Activated naive CD8-positive, alpha-beta T cell treated with anti-CD3 and anti-CD28 coated beads, Interleukin-2, amount 50 U/mL, for 24 hours (primary cell): ENCODE measurements around the gene VCP.

Source experiments
- ATAC-seq: fragments of 150-1000 bp; cut with Tn5 transposase; one replicate; pipeline ENCODE4 v1.10.0; 2021
- DNase-seq: peaks from one replicate; pipeline ENCODE4 v3.0.0; 2021
- H3K27ac Mint-ChIP-seq: one replicate; pipeline ENCODE4 v1.8.0; 2021; ENCODE audit warnings: mild to moderate bottlenecking, mixed read lengths
- H3K27me3 Mint-ChIP-seq: one replicate; pipeline ENCODE4 v1.8.0; 2021; ENCODE audit warnings: mixed read lengths
- H3K36me3 Mint-ChIP-seq: one replicate; pipeline ENCODE4 v1.8.0; 2021; ENCODE audit warnings: low read depth, mixed read lengths
- H3K4me1 Mint-ChIP-seq: one replicate; pipeline ENCODE4 v1.8.0; 2021; ENCODE audit warnings: mixed read lengths
- H3K4me3 Mint-ChIP-seq: one replicate; pipeline ENCODE4 v1.8.0; 2021; ENCODE audit warnings: mild to moderate bottlenecking, moderate library complexity, mixed read lengths
- H3K9me3 Mint-ChIP-seq: one replicate; pipeline ENCODE4 v1.8.0; 2021; ENCODE audit warnings: mixed read lengths

The VCP gene

GRCh38 chr9:35079426-35080341 is 7.3 kb upstream of the VCP start, which contains the start of gene FANCG:
FANCG (minus strand) TSS chr9:35079942; CDS start chr9:35079524, 418 bp downstream.
- H3K27ac Mint-ChIP-seq: peak within 1 kb of the TSS; percentile 92
- H3K4me3 Mint-ChIP-seq: peak within 1 kb of the TSS; percentile 83
- H3K9me3 Mint-ChIP-seq: no peaks in the 10 kb centered on the region
- no peaks in the 10 kb centered on the region for H3K27me3 Mint-ChIP-seq
- peaks cover 27% of the 10 kb centered on the region for H3K4me1 Mint-ChIP-seq
- ATAC-seq: peak; percentile 92
- peak; percentile 85 for DNase-seq
- peaks cover 21% of the 10 kb centered on the region for H3K36me3 Mint-ChIP-seq

DNA sequence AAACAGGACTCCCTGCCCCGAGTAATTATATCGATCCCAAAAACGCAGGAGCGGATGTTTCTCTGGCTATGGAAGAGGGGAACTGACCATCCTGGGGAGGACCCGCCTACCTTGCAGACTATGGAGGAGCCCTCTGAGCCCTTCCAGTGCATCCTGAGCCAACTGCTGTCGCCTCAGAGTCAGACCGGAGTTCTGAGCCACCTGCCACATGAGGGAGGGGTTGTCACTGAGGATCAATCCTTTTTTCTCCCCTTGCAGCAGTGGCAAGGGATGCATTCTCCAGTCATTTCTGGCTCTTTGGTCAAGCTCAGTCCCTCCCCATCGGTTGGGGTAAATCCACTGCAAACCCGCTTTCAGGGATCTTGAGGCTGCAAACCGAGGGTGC is 6.6 kb upstream of the VCP start:
- Mint-ChIP-seq H3K9me3 (no peaks in the 10 kb centered on the region), H3K4me1 (peaks cover 27% of the 10 kb centered on the region), H3K27me3 (no peaks in the 10 kb centered on the region), H3K36me3 (peaks cover 26% of the 10 kb centered on the region), H3K27ac (peak overlapping the region; percentile 92), H3K4me3 (peak overlapping the region; percentile 83)
- no peak for ATAC-seq
- DNase-seq: no peak

GRCh38 chr9:35078066-35078465 is 5.6 kb upstream of the VCP start:
- ATAC-seq: no peak
- peak overlapping the region; percentile 92 for H3K27ac Mint-ChIP-seq
- no peaks in the 10 kb centered on the region for H3K27me3 Mint-ChIP-seq
- peaks cover 32% of the 10 kb centered on the region for H3K36me3 Mint-ChIP-seq
- peaks cover 33% of the 10 kb centered on the region for H3K4me1 Mint-ChIP-seq
- H3K4me3 Mint-ChIP-seq: peak overlapping the region; percentile 83
- no peak for DNase-seq
- H3K9me3 Mint-ChIP-seq: no peaks in the 10 kb centered on the region

DNA sequence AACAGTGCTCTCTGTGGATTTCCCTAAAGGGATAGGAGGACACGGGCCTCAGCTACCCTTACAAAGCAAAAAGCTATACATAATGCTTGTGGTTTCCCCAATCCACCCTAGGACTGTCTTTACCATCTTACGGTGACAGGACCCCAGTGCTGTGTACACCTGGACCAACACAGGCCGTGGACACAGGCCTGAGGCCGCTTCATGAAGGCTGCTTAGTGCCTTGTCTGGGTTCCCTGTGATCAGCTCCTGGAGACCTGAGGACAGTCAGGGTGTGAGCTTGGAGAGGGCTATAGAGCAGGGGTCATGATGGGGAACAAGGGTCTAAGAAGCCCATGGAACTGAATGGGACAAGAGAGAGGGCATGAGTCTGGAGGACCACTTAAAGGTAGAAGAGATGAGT is 4.4 kb upstream of the VCP start:
- Mint-ChIP-seq H3K27ac (no peak overlapping the region), H3K4me3 (no peak overlapping the region), H3K27me3 (peaks cover 2% of the 10 kb centered on the region), H3K4me1 (peaks cover 41% of the 10 kb centered on the region), H3K36me3 (peaks cover 36% of the 10 kb centered on the region), H3K9me3 (no peaks in the 10 kb centered on the region)
- DNase-seq (no peak), ATAC-seq (no peak)

DNA sequence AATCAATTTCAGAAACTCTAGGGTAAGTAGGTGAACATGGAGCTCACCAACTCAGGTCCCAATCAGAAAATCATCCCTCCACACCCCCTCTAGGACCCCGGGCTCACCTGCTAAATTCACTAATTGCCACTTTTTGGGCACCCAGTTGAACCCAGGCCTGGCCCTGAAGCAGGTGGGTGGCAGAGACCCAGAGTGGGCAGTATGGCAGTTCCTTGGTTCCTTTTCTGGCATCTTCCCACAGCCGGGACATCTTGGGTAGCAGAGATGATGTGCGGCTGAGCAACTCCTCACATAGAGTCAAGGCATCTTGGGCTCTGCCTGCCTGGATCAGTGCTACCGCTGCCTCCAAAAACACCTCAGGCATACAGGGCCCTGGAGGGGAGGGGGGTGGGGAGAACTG is 2.9 kb upstream of the VCP start:
- Mint-ChIP-seq H3K36me3 (peaks cover 49% of the 10 kb centered on the region), H3K4me1 (peaks cover 48% of the 10 kb centered on the region)

DNA sequence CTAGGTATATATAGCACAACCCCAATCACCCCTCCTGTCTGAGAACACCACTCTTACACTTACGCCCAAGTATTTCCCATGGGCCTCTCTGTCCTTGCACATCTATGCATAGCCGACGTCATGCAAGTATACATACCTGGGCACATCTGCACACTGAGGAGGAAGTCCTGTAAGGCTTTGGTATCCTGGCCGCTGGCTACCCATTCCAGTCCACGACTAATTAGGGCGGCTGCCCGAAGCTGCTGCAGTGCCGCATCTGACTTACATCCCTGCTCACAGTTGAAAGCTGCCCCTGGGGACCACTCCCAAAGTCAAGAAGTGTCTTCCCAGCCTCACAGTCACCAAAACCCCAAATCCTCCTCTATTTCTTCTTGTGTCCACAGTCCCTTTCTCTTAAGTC is 2.4 kb upstream of the VCP start:
- H3K36me3 Mint-ChIP-seq: peaks cover 54% of the 10 kb centered on the region
- ATAC-seq: no peak
- no peak for DNase-seq
- H3K27ac Mint-ChIP-seq: no peak overlapping the region
- H3K27me3 Mint-ChIP-seq: peaks cover 2% of the 10 kb centered on the region
- peaks cover 49% of the 10 kb centered on the region for H3K4me1 Mint-ChIP-seq
- no peak overlapping the region for H3K4me3 Mint-ChIP-seq
- no peaks in the 10 kb centered on the region for H3K9me3 Mint-ChIP-seq

More for the DNA sequence above, 2.9 kb upstream of the VCP start:
- no peak overlapping the region for H3K4me3 Mint-ChIP-seq
- no peaks in the 10 kb centered on the region for H3K9me3 Mint-ChIP-seq
- H3K27me3 Mint-ChIP-seq: peaks cover 2% of the 10 kb centered on the region
- no peak for ATAC-seq
- DNase-seq: no peak
- H3K27ac Mint-ChIP-seq: no peak overlapping the region

- H3K4me1 Mint-ChIP-seq: peaks cover 55% of the 10 kb centered on the region
- DNase-seq: no peak
- H3K4me3 Mint-ChIP-seq: no peak overlapping the region
- H3K27ac Mint-ChIP-seq: no peak overlapping the region
- H3K27me3 Mint-ChIP-seq: peaks cover 2% of the 10 kb centered on the region
- ATAC-seq: no peak
- H3K9me3 Mint-ChIP-seq: no peaks in the 10 kb centered on the region
- H3K36me3 Mint-ChIP-seq: peaks cover 57% of the 10 kb centered on the region
These were observed 1.7 kb upstream of the VCP start for GRCh38 chr9:35074141-35074540.

DNA sequence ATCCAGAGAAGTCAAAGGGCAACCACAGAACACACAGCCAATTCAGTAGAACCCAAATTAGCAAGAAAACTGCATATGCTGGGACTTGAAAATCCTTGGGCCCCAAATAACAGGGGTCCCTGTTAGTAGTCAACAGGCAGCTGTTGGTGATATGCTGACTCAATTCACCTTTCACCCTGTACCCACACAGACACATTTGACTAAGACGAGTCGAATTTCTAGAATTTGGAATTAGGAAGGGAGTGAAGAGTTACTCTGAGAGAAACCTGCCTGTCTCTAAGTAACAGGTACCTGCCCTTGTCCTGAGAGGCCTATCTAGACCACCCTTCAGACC is 821 bp upstream of the VCP start:
- Mint-ChIP-seq H3K27me3 (peaks cover 2% of the 10 kb centered on the region), H3K4me1 (peaks cover 56% of the 10 kb centered on the region), H3K9me3 (no peaks in the 10 kb centered on the region), H3K4me3 (peak overlapping the region; percentile 93), H3K36me3 (peaks cover 64% of the 10 kb centered on the region), H3K27ac (peak overlapping the region; percentile 90)
- ATAC-seq: no peak
- no peak for DNase-seq

DNA sequence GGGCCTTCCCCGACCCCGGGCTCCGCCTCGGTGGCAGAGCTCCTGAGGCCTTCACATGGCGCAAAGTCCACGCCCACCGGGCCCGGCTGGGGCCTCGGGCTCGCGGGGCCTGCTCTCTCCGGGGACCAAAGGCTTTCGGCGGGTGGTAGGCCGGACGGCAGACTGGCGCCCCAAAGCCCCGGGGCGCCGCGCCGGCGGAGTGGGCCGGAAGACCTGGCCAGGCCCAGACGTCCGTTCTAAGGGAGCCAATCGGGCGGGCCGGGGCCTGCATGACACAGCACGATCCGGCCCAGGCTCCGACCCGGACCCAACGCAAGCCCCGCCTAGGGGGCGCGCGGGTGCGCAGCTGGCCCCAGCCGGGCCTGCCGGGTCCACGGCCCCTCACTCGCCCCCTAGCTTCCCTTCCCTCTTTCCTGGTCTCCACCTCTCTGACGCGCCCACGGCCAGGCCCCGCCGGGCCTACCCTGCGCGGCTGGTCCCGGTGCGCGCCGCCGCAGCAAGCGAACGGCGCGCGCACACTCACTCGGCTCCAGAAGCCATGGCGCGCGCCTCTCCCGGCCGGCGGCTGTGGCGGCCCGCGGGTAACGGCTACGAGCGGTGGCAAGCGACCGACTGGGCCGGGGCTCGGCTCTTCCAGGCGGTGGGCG is 488 bp downstream of the VCP start:
- no peaks in the 10 kb centered on the region for H3K9me3 Mint-ChIP-seq

DNA sequence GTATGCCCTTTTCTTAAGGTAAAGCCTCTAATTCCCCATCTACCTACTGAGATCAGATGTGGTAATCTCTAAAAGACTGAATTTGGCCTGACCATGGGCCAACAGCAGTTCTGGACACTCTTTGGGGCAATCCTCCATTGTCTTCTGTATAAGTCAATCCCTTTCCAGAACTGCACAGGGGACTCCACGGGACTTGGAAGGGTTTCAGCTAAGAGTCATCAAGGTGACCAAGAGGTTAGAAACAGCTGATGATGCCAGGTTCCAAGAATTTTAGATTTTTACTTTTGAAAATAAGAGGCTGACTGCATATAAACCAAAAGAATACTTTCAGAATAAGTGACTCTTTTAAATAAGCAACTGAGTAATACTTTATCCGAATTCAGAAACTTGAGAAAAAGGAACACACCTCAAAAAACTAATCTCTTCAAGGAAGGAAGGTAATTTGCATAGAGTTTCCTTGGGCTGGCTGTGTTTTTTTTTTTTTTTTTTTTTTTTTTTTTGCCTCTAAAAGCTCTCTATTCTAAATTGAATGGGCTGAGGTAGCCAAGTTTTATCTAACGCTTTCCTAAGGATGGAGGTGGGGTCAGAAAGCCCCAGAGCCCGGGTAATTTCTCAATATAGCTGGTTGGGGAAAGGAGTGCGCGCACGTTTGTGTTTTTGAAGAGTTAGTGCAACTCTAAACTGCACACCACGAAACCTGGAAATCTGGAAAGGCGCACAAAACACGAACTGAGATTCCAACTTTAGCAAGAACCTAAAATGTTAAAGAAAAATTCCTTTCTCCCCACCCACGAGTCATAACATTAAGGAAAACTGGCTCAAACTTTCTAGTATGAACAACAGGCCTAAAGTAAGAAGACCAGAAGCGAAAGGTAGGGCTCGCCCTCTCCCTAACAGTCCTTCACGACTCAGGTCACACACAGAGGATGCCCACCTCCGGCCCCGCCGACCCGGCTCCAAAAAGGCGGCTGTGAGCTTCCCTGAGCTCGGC is 1.3 kb downstream of the VCP start:
- Mint-ChIP-seq H3K27ac (peak overlapping the region; percentile 90), H3K4me3 (peak overlapping the region; percentile 93), H3K36me3 (peaks cover 76% of the 10 kb centered on the region), H3K9me3 (no peaks in the 10 kb centered on the region), H3K4me1 (peaks cover 62% of the 10 kb centered on the region), H3K27me3 (peaks cover 2% of the 10 kb centered on the region)
- ATAC-seq: no peak
- no peak for DNase-seq

More for the DNA sequence above, 488 bp downstream of the VCP start:
- Mint-ChIP-seq H3K4me3 (peak overlapping the region; percentile 93), H3K36me3 (peaks cover 71% of the 10 kb centered on the region), H3K27ac (peak overlapping the region; percentile 90), H3K4me1 (peaks cover 58% of the 10 kb centered on the region), H3K27me3 (peaks cover 2% of the 10 kb centered on the region)
- DNase-seq: peak; percentile 76
- peak; percentile 74 for ATAC-seq

DNA sequence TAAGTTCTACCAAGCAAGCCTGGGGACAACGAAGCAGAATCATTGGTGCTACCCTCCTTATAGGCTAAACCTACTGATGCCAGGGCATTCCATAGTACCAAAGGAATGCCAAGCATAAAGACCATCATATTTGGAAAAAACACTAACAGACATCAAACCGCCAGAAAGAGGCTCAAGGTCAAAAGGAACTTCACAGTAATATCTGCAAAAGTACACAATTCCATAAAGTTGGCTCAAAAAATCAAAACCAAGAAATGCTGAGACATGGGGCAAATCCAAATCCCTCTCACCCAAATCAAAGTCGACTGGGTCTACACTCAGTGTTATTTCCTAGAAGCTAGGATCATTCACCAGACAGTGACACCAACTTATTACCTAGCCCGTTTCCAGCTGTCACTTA is 3.4 kb downstream of the VCP start:
- H3K36me3 Mint-ChIP-seq: peaks cover 77% of the 10 kb centered on the region
- H3K27ac Mint-ChIP-seq: no peak overlapping the region

GRCh38 chr9:35067056-35067455 is 5.4 kb downstream of the VCP start:
- DNase-seq: no peak
- H3K27ac Mint-ChIP-seq: peak overlapping the region; percentile 7

More for the DNA sequence above, 3.4 kb downstream of the VCP start:
- Mint-ChIP-seq H3K4me3 (peak overlapping the region; percentile 46), H3K27me3 (peaks cover 2% of the 10 kb centered on the region), H3K9me3 (no peaks in the 10 kb centered on the region), H3K4me1 (peaks cover 60% of the 10 kb centered on the region)
- DNase-seq (no peak), ATAC-seq (no peak)

DNA sequence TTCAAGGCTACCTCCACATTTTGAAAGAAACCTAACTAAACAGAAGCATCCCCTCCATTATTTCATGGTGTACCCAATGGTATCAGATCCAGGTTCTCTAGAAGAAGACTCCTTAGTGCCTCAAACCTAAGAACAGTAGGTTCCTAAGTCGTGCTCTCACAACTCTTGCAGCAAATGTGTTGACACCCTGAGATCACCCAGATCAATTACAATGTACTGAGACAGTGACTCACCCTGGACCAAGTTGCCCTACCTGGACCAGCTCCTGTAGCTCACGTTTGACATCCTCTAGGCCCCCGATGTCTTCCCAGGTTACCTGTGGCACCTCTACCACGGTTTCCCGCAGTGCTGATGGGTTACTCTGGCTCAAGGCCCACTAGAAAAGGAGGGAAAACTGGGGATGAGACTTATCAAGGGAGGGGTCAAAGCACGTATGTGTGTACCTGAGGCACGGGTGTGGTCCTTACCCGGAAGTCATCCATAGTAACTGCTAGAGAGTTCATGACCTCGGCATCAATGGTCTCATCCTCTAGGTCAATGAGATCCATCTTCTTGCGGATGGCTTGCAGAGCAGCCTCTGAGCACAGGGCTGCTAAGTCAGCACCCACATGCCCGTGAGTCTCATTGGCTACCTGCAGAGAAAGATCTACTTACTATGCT is 11.7 kb downstream of the VCP start:
- H3K9me3 Mint-ChIP-seq: no peaks in the 10 kb centered on the region
- H3K27ac Mint-ChIP-seq: no peak overlapping the region
- peaks cover 89% of the 10 kb centered on the region for H3K36me3 Mint-ChIP-seq
- ATAC-seq: no peak
- no peak for DNase-seq
- no peak overlapping the region for H3K4me3 Mint-ChIP-seq
- no peaks in the 10 kb centered on the region for H3K4me1 Mint-ChIP-seq
- no peaks in the 10 kb centered on the region for H3K27me3 Mint-ChIP-seq

More at GRCh38 chr9:35067056-35067455, 5.4 kb downstream of the VCP start:
- Mint-ChIP-seq H3K4me3 (no peak overlapping the region), H3K36me3 (peaks cover 84% of the 10 kb centered on the region), H3K4me1 (peaks cover 46% of the 10 kb centered on the region), H3K27me3 (no peaks in the 10 kb centered on the region), H3K9me3 (no peaks in the 10 kb centered on the region)
- ATAC-seq: no peak

DNA sequence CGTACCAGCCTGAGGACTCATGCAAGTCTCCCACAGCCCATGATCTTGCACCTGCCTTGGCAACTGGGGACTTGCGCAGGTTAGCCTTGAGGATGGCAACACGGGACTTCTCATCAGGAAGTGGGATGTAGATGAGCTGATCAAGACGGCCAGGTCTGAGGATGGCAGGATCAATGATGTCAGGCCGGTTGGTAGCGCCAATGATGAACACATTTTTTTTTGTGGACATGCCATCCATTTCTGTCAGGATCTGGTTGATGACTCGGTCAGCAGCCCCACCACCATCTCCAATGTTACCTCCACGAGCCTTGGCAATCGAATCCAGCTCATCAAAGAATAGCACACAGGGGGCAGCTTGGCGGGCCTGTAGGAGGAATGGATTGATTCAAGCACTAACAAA is 13.0 kb downstream of the VCP start:
- no peak overlapping the region for H3K27ac Mint-ChIP-seq
- no peak overlapping the region for H3K4me3 Mint-ChIP-seq
- DNase-seq: no peak
- H3K9me3 Mint-ChIP-seq: no peaks in the 10 kb centered on the region
- no peak for ATAC-seq
- no peaks in the 10 kb centered on the region for H3K27me3 Mint-ChIP-seq
- H3K4me1 Mint-ChIP-seq: no peaks in the 10 kb centered on the region
- H3K36me3 Mint-ChIP-seq: peaks cover 88% of the 10 kb centered on the region
